HL-60/S4 (cell line): ENCODE measurements around the gene TMEM120B.
"Not testable (repeated sequence)": the region's sequence is repeated elsewhere in the genome, so short reads cannot be mapped to it uniquely, and the experiment has no call there.

Experiments
- in situ Hi-C: fragments of 300-500 bp; cut with MboI; formaldehyde crosslinking; loops from 2 replicates; pipeline ENCODE4 v1.14.3; 2022; ENCODE audit warnings: low sequenced_read_pairs

The TMEM120B gene

GRCh38 chr12:121708313-121709063 is 4.1 kb upstream of the TMEM120B start:
- in situ Hi-C loops = no loop called here

GRCh38 chr12:121709064-121709424 is 3.5 kb upstream of the TMEM120B start:
- in situ Hi-C loops = not testable (repeated sequence)

GRCh38 chr12:121709478-121709961 is 3.0 kb upstream of the TMEM120B start:
- in situ Hi-C loops = no loop called here

GRCh38 chr12:121711361-121712189 is 977 bp upstream of the TMEM120B start:
- in situ Hi-C loops = no loop called here

GRCh38 chr12:121712190-121712460 is 427 bp upstream of the TMEM120B start:
- in situ Hi-C loops = no loop called here

- in situ Hi-C loops = no loop called here
These were observed 765 bp downstream of the TMEM120B start for GRCh38 chr12:121713257-121713777.

GRCh38 chr12:121713793-121714192 is 1.2 kb downstream of the TMEM120B start:
- in situ Hi-C loops = no loop called here

- in situ Hi-C loops = loop anchor here (5.0 kb wide), 1 partner anchor 52 kb away; no protein-coding TSS in a partner anchor
These were observed 2.5 kb downstream of the TMEM120B start for GRCh38 chr12:121715055-121715454.

- in situ Hi-C loops = loop anchor here (5.0 kb wide), 1 partner anchor 51 kb away; no protein-coding TSS in a partner anchor
These were observed 3.4 kb downstream of the TMEM120B start for GRCh38 chr12:121715862-121716435.

GRCh38 chr12:121717041-121717699 is 4.6 kb downstream of the TMEM120B start:
- in situ Hi-C loops = loop anchor here (5.0 kb wide), 1 partner anchor 50 kb away; no protein-coding TSS in a partner anchor

- in situ Hi-C loops = loop anchor here (5.0 kb wide), 1 partner anchor 49 kb away; no protein-coding TSS in a partner anchor
These were observed 6.2 kb downstream of the TMEM120B start for GRCh38 chr12:121718653-121719239.

GRCh38 chr12:121719926-121720414 is 7.4 kb downstream of the TMEM120B start:
- in situ Hi-C loops = loop anchor here (5.0 kb wide), 1 partner anchor 47 kb away; no protein-coding TSS in a partner anchor

- in situ Hi-C loops = no loop called here
These were observed 8.2 kb downstream of the TMEM120B start for GRCh38 chr12:121720762-121721161.

- in situ Hi-C loops = no loop called here
These were observed 10.0 kb downstream of the TMEM120B start for GRCh38 chr12:121722511-121722910.

GRCh38 chr12:121723200-121723599 is 10.6 kb downstream of the TMEM120B start:
- in situ Hi-C loops = no loop called here

GRCh38 chr12:121724925-121725324 is 12.4 kb downstream of the TMEM120B start:
- in situ Hi-C loops = no loop called here

- in situ Hi-C loops = no loop called here
These were observed 12.9 kb downstream of the TMEM120B start for GRCh38 chr12:121725423-121725822.

- in situ Hi-C loops = no loop called here
These were observed 16.5 kb downstream of the TMEM120B start for GRCh38 chr12:121729021-121729420.

- in situ Hi-C loops = no loop called here
These were observed 18.9 kb downstream of the TMEM120B start for GRCh38 chr12:121731473-121731872.

- in situ Hi-C loops = no loop called here
These were observed 21.3 kb downstream of the TMEM120B start for GRCh38 chr12:121733849-121734248.
